LNCAP (cell line): Measurements from ENCODE around the gene CHFR.

Source experiments
- TF ChIP-seq, protein P1 (sequence below): fragments of 450-650 bp; IDR thresholded peaks from 2 replicates; pipeline ENCODE4 v1.5.1; 2017; ENCODE audit warnings: mild to moderate bottlenecking

CHFR gene

DNA sequence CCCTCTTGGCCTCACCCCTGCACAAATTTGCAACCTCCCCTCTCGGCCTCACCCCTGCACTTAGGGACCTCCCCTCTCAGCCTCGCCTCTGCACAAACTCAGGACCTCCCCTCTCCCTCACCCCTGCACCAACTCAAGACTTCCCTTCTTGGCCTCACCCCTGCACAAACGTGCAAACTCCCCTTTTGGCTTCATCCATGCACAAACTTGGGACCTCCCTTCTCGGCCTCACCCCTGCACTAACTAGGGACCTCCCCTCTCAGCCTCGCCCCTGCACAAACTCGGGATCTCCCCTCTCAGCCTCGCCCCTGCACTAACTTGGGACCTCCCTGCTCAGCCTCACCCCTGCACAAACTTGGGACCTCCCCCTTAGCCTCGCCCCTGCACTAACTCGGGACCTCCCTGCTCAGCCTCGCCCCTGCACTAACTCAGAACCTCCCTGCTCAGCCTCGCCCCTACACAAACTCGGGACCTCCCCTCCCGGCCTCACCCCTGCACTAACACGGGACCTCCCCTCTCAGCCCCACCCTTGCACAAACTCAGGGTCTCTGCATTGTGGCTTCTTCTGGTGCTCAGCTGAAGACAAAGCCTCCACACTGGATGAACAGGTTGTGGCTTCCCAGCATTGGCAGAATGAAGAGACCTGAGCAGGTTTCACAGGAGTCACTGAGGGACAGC is 47.7 kb downstream of the CHFR start:
- TF ChIP-seq, protein P1, sequence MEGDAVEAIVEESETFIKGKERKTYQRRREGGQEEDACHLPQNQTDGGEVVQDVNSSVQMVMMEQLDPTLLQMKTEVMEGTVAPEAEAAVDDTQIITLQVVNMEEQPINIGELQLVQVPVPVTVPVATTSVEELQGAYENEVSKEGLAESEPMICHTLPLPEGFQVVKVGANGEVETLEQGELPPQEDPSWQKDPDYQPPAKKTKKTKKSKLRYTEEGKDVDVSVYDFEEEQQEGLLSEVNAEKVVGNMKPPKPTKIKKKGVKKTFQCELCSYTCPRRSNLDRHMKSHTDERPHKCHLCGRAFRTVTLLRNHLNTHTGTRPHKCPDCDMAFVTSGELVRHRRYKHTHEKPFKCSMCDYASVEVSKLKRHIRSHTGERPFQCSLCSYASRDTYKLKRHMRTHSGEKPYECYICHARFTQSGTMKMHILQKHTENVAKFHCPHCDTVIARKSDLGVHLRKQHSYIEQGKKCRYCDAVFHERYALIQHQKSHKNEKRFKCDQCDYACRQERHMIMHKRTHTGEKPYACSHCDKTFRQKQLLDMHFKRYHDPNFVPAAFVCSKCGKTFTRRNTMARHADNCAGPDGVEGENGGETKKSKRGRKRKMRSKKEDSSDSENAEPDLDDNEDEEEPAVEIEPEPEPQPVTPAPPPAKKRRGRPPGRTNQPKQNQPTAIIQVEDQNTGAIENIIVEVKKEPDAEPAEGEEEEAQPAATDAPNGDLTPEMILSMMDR: no peak

DNA sequence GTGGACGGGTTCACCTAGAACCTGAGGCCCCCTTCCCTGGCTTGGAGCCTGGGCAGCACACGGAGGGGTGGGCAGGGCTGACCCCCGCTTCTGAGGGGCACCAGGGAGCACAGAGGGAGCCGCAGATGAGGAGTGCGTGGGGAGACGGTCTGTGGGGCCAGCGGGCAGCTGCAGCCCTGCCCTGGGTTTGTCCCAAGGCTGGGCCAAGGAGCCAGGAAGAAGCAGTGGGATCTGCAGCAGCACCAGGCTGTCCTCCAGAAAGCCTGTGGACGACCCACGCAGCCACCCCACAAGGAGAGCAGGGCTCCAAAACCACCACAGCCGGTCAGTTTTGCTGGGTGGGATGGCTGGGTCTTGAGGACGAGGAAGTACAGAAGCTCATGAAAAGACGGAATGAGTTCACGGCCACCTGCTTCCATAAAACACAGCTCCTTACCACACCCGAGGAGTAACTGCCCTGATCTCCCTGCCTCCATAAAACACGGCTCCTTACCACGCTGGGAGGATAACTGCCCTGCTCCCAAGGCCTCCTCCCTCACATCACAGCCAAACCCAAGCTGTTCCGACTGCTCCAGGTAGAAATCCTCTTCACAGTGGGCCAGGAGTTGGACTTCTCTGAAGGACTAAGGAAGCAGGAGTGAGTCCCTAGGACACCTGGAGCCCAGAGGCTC is 48.9 kb downstream of the CHFR start:
- TF ChIP-seq, protein P1: no peak

DNA sequence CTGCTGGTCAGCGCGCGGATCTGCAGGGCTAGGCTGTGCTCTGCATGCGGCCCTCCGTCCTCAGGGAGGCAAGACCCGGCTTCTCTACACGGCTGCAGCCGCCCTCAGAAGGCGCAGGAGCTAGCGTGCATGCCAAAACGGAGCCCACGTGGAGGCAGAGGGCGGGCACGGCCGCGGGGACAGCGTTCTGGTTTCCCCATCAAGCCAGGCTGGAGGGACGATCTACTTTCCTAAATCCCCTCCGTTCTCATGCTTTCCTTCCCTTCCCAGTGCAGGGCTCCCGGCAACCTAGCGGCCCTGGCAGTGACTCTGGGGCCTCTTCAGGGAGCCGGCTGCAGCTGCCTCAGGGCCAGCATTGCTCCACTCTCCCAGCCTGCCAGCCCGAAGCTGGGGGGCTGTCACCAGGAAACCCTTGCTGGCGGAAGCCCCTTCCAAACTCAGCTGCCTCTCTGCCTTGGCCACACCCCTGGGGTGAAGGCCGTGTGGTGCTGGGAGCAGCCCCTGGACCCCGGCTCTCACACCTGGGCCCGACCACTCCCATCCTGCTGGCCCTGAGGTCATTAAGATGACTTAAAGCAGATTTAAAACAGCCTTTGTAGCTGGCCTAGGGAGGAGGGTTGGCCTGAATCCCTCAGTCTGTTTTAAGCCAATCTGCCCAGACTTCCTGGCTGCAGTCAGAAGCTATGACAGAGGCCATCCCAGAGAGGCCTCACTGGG is 49.6 kb downstream of the CHFR start:
- TF ChIP-seq, protein P1: no peak

DNA sequence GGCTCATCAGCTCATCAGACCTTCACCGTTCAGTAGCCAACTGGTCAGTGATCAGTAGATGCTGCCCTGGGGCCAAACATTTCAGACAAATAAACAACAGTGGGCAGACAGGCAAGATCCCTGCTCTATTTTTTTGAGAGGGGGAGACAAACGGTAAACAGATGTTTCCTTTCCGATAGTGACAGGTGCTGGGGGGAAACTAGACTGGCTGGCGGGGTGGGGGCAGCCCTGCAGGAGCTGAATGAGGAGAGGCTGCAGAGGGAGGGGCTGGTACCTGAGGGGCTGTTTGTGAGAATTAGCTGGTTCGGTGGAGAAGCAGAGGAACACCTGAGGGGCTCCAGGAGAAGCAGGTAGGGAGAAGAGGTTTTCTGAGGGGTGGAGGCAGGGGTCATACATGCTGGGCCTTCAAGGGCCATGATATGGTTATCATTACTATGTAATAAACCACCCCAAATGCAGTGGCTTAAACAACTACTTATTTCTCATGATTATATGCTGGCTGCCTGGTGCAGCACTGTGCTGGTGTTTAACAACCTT is 50.5 kb downstream of the CHFR start:
- TF ChIP-seq, protein P1: no peak

DNA sequence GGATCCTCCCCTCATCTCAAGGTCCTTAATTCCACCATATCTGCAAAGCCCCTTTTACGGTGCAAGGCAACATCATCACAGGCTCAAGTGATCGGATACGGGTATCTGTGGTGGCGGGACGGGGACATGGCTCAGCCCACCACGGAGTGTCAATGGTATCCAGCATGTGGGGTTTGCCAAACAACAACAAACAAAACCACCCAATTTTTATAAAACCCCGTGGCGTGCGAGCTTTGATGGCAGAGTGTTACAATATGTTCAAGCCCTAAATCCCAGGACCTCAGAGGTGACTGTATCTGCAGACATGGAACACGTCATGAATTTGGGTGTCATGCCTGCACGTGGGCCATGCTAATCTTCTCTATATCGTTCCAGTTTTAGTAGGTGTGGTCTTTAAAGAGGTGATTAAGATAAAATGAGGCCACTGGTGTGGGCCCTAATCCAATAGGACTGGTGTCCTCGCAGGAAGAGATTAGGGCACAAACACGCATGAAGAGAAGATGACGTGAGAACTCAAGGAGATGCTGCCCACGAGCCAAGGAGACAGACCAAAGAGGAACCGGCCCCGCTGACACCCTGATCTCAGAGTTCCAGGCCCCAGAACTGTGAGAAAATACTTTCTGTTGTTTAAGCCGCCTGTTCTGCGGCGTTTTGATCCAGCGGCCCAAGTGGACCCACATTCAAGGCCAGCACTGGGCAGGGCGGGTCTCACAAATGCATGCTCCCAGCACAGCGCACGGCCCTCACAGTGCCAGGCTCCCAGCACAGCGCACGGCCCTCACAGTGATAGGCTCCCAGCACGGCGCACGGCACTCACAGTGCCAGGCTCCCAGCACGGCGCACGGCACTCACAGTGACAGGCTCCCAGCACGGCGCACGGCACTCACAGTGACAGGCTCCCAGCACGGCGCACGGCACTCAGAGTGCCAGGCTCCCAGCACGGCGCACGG is 52.1 kb downstream of the CHFR start:
- TF ChIP-seq, protein P1: no peak

DNA sequence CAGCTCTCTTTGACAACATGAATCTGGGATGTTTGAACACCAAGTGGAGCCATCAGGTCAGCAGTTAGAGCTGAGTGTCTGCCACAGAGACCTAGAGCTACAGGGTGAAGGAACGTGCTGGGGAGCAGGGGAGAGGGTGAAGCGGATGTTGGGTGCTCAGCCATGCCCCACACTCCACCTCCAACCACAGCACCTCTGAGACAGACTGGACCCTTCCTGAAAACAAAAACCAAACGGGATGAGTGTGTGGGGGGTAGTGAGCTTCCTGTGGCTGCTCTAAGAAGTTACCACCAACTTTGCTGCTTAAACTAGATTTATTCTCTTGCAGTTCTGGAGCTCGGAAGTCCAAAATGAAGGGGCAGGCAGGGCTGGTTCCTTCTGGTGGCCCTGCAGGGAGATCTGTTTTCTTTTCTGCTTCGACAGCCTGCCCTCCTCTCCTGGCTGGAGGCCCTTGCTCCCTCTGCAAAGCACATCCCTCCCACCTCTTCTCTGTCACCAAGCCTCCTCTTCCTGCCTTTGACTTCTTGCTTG is 53.2 kb downstream of the CHFR start:
- TF ChIP-seq, protein P1: no peak
